Activated naive CD8-positive, alpha-beta T cell treated with anti-CD3 and anti-CD28 coated beads, Interleukin-2, amount 50 U/mL, for 16 hours (primary cell): ENCODE results near the gene TSPAN14.
A peak's percentile ranks its signal among the peaks of the same experiment; 100 is the strongest.
"Not testable (repeated sequence)": the region's sequence is repeated elsewhere in the genome, so short reads cannot be mapped to it uniquely, and the experiment has no call there.

Experiments used
- DNase-seq: peaks from one replicate; pipeline ENCODE4 v3.0.0-alpha.2; 2020; ENCODE audit warnings: low read depth, low spot score

Gene TSPAN14

GRCh38 chr10:80453842-80454512 is at the start of gene TSPAN14:
Gene TSPAN14, plus strand, starts transcription at chr10:80454310. Its CDS starts 34,924 bp downstream, at chr10:80489234.
- DNase-seq: no peak

- no peak for DNase-seq
Measured at GRCh38 chr10:80405035-80405434, 49.1 kb upstream of the TSPAN14 start.

GRCh38 chr10:80405626-80406025 is 48.5 kb upstream of the TSPAN14 start:
- DNase-seq: no peak

GRCh38 chr10:80406204-80406603 is 47.9 kb upstream of the TSPAN14 start:
- DNase-seq: no peak

- DNase-seq: peak; percentile 34
Measured at GRCh38 chr10:80407812-80408241, 46.3 kb upstream of the TSPAN14 start.

GRCh38 chr10:80408242-80409101 is 45.6 kb upstream of the TSPAN14 start, which contains the start of gene PRXL2A:
Gene PRXL2A, plus strand, starts transcription at chr10:80408551. Its CDS starts 11,917 bp downstream, at chr10:80420468.
- peak; percentile 75 for DNase-seq

GRCh38 chr10:80409121-80409520 is 45.0 kb upstream of the TSPAN14 start:
- no peak for DNase-seq

GRCh38 chr10:80410122-80410521 is 44.0 kb upstream of the TSPAN14 start:
- DNase-seq: no peak

GRCh38 chr10:80410578-80411145 is 43.4 kb upstream of the TSPAN14 start:
- DNase-seq: no peak

- no peak for DNase-seq
Measured at GRCh38 chr10:80411267-80411668, 42.8 kb upstream of the TSPAN14 start.

GRCh38 chr10:80411681-80412220 is 42.4 kb upstream of the TSPAN14 start:
- DNase-seq: no peak

GRCh38 chr10:80412486-80412885 is 41.6 kb upstream of the TSPAN14 start:
- no peak for DNase-seq

- DNase-seq: no peak
Measured at GRCh38 chr10:80413271-80413996, 40.7 kb upstream of the TSPAN14 start.

- DNase-seq: no peak
Measured at GRCh38 chr10:80414142-80414895, 39.8 kb upstream of the TSPAN14 start.

- no peak for DNase-seq
Measured at GRCh38 chr10:80415734-80416478, 38.2 kb upstream of the TSPAN14 start.

- no peak for DNase-seq
Measured at GRCh38 chr10:80416479-80417098, 37.5 kb upstream of the TSPAN14 start.

GRCh38 chr10:80417256-80417655 is 36.9 kb upstream of the TSPAN14 start:
- DNase-seq: not testable (repeated sequence)

GRCh38 chr10:80421050-80421706 is 32.9 kb upstream of the TSPAN14 start:
- DNase-seq: no peak
